Body of pancreas (tissue), 4 donors: ENCODE data around the gene ZCCHC3.

Experiments used
- POLR2A ChIP-seq, 3 donors: fragments of 450-650 bp; IDR thresholded peaks; one replicate each; pipeline ENCODE4 v1.6.1; 2016; ENCODE audit warnings: antibody characterized with exemption in 3 of 3, mild to moderate bottlenecking in 2 of 3
- TF ChIP-seq, protein P1 (sequence below), 7 experiments: fragments of 450-650 bp in 4 of 7; fragments of 200-600 bp in 3 of 7; sonication (generic) in 3 of 7; IDR thresholded peaks; one replicate each; pipeline ENCODE4 v1.5.1; 2016 to 2019; ENCODE audit warnings: antibody characterized with exemption in 7 of 7

DNA sequence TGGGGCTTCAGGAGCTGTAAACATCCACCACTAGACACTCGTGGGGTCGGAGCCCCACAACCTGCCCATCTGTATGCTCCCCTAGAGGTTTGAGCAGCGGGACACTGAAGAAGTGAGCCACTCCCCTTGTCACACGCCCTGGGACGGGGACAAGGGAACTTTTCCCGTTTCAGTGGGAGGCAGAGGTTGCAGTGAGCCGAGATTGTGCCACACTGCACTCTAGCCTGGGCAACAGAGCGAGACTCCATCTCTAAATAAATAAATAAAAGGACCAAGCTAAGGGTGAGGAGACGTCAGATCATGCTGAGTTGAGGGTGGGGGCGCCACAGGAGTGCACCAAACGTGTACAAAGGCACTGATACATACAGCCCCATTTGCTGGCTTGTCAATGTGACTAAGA is 8.4 kb downstream of the ZCCHC3 start:
- TF ChIP-seq, protein P1, sequence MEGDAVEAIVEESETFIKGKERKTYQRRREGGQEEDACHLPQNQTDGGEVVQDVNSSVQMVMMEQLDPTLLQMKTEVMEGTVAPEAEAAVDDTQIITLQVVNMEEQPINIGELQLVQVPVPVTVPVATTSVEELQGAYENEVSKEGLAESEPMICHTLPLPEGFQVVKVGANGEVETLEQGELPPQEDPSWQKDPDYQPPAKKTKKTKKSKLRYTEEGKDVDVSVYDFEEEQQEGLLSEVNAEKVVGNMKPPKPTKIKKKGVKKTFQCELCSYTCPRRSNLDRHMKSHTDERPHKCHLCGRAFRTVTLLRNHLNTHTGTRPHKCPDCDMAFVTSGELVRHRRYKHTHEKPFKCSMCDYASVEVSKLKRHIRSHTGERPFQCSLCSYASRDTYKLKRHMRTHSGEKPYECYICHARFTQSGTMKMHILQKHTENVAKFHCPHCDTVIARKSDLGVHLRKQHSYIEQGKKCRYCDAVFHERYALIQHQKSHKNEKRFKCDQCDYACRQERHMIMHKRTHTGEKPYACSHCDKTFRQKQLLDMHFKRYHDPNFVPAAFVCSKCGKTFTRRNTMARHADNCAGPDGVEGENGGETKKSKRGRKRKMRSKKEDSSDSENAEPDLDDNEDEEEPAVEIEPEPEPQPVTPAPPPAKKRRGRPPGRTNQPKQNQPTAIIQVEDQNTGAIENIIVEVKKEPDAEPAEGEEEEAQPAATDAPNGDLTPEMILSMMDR (IDR thresholded peaks at IDR 0.05): no peak
- no peak for TF ChIP-seq POLR2A (IDR thresholded peaks at IDR 0.05)
